H9 (cell line): ENCODE results near the gene KLK7. TPM values are rescaled to one million over a fixed set of nuclear protein-coding genes. Genes with fewer than 3 reads are reported as not detected.

Source experiments
- DNase-seq: peaks from one replicate; pipeline ENCODE4 v3.0.0-alpha.2; 2017
- H2AFZ ChIP-seq: one replicate; pipeline ENCODE4 v1.6.1; 2013; ENCODE audit warnings: mild to moderate bottlenecking, low read length, control low read depth, moderate library complexity
- H2AK5ac ChIP-seq: 2 replicates; pipeline ENCODE4 v1.6.1; 2013; ENCODE audit warnings: low read length, control low read depth, mixed read lengths; ENCODE audit not compliant: insufficient read length
- H2BK120ac ChIP-seq: one replicate; pipeline ENCODE4 v1.6.1; 2013; ENCODE audit warnings: low read depth, mild to moderate bottlenecking, low read length, control low read depth, inconsistent platforms; ENCODE audit not compliant: poor library complexity, severe bottlenecking
- H2BK12ac ChIP-seq: 2 replicates; pipeline ENCODE4 v1.6.1; 2013; ENCODE audit warnings: low read length, control low read depth, mixed read lengths, low read depth; ENCODE audit not compliant: insufficient read length
- H2BK15ac ChIP-seq: 2 replicates; pipeline ENCODE4 v1.6.1; 2013; ENCODE audit warnings: low read depth, low read length, control low read depth
- H2BK20ac ChIP-seq: one replicate; pipeline ENCODE4 v1.6.1; 2013; ENCODE audit warnings: low read depth, mild to moderate bottlenecking, low read length, control low read depth, inconsistent platforms; ENCODE audit not compliant: poor library complexity, severe bottlenecking
- H2BK5ac ChIP-seq: 2 replicates; pipeline ENCODE4 v1.6.1; 2013; ENCODE audit warnings: low read length, control low read depth, mixed read lengths; ENCODE audit not compliant: insufficient read length
- H3K14ac ChIP-seq: 2 replicates; pipeline ENCODE4 v1.6.1; 2013; ENCODE audit warnings: low read length, control low read depth; ENCODE audit not compliant: insufficient read depth
- H3K18ac ChIP-seq: 2 replicates; pipeline ENCODE4 v1.6.1; 2013; ENCODE audit warnings: low read depth, mild to moderate bottlenecking, mixed read lengths, low read length, control low read depth; ENCODE audit not compliant: insufficient read length
- H3K23ac ChIP-seq: 2 replicates; pipeline ENCODE4 v1.6.1; 2013; ENCODE audit warnings: low read length, control low read depth, mixed read lengths, low read depth; ENCODE audit not compliant: insufficient read length
- H3K23me2 ChIP-seq: 2 replicates; pipeline ENCODE4 v1.6.1; 2013; ENCODE audit warnings: low read depth, mild to moderate bottlenecking, mixed read lengths, low read length, control low read depth; ENCODE audit not compliant: insufficient read length, poor library complexity, severe bottlenecking
- H3K27ac ChIP-seq: 2 replicates; pipeline ENCODE4 v1.5.1; 2013; ENCODE audit warnings: low read length, control low read depth, mixed read lengths, low read depth; ENCODE audit not compliant: insufficient read length
- H3K27me3 ChIP-seq: 2 replicates; pipeline ENCODE4 v1.6.1; 2013; ENCODE audit warnings: low read length, control low read depth, inconsistent platforms; ENCODE audit not compliant: insufficient read depth
- H3K4ac ChIP-seq: 2 replicates; pipeline ENCODE4 v1.6.1; 2013; ENCODE audit warnings: low read depth, mild to moderate bottlenecking, control low read depth, inconsistent platforms, low read length, moderate library complexity
- H3K4me1 ChIP-seq: 2 replicates; pipeline ENCODE4 v1.6.1; 2013; ENCODE audit warnings: low read length, control low read depth, inconsistent platforms; ENCODE audit not compliant: insufficient read depth
- H3K4me2 ChIP-seq: 2 replicates; pipeline ENCODE4 v1.6.1; 2013; ENCODE audit warnings: low read length, control low read depth, mixed read lengths; ENCODE audit not compliant: insufficient read length, insufficient read depth
- H3K56ac ChIP-seq: 2 replicates; pipeline ENCODE4 v1.6.1; 2013; ENCODE audit warnings: low read depth, mild to moderate bottlenecking, mixed read lengths, low read length, control low read depth; ENCODE audit not compliant: insufficient read length
- H3K79me1 ChIP-seq: 2 replicates; pipeline ENCODE4 v1.6.1; 2013; ENCODE audit warnings: low read depth, mild to moderate bottlenecking, moderate library complexity, low read length, control low read depth, inconsistent platforms; ENCODE audit not compliant: insufficient read depth, poor library complexity, severe bottlenecking
- H3K79me2 ChIP-seq: 2 replicates; pipeline ENCODE4 v1.6.1; 2013; ENCODE audit warnings: low read length, control low read depth, inconsistent platforms; ENCODE audit not compliant: insufficient read depth
- H3K9ac ChIP-seq: 2 replicates; pipeline ENCODE4 v1.6.1; 2013; ENCODE audit warnings: low read length, control low read depth, mixed read lengths; ENCODE audit not compliant: insufficient read length; ENCODE audit errors: extremely low read depth
- H3K9me3 ChIP-seq: one replicate; pipeline ENCODE4 v1.6.1; 2013; ENCODE audit warnings: low read depth, low read length, inconsistent platforms; ENCODE audit not compliant: control insufficient read depth
- H3T11ph ChIP-seq: one replicate; pipeline ENCODE4 v1.6.1; 2013; ENCODE audit warnings: mild to moderate bottlenecking, low read length, control low read depth, inconsistent platforms
- H4K20me1 ChIP-seq: one replicate; pipeline ENCODE4 v1.6.1; 2013; ENCODE audit not compliant: control insufficient read depth, insufficient read length, insufficient read depth
- H4K5ac ChIP-seq: 2 replicates; pipeline ENCODE4 v1.6.1; 2013; ENCODE audit warnings: low read depth, mild to moderate bottlenecking, mixed read lengths, low read length, control low read depth; ENCODE audit not compliant: insufficient read length
- H4K8ac ChIP-seq: replicated peaks from 2 replicates; pipeline ENCODE4 v1.6.1; 2013; ENCODE audit warnings: low read length, control low read depth, mixed read lengths, low read depth; ENCODE audit not compliant: insufficient read length
- H4K91ac ChIP-seq: 2 replicates; pipeline ENCODE4 v1.6.1; 2013; ENCODE audit warnings: low read depth, mild to moderate bottlenecking, moderate library complexity, mixed read lengths, low read length, control low read depth; ENCODE audit not compliant: insufficient read length
- H3K27ac Mint-ChIP-seq, 3 experiments: 2 replicates in 2 of 3; 3 replicates in 1 of 3; pipeline ENCODE4 v1.8.0; 2020 to 2021; ENCODE audit warnings: mixed read lengths in 3 of 3, mild to moderate bottlenecking in 1 of 3, moderate library complexity in 1 of 3
- H3K27me3 Mint-ChIP-seq: 2 replicates; pipeline ENCODE4 v1.8.0; 2021; ENCODE audit warnings: low read depth, mild to moderate bottlenecking, moderate library complexity, mixed read lengths
- H3K36me3 Mint-ChIP-seq, 3 experiments: 2 replicates in 2 of 3; 3 replicates in 1 of 3; pipeline ENCODE4 v1.8.0; 2020 to 2021; ENCODE audit warnings: low read depth in 3 of 3, mixed read lengths in 3 of 3; ENCODE audit not compliant: insufficient read depth in 1 of 3
- H3K4me1 Mint-ChIP-seq, 2 experiments: 2 replicates each; pipeline ENCODE4 v1.8.0; 2020; ENCODE audit warnings: mixed read lengths in 2 of 2
- H3K4me3 Mint-ChIP-seq, 2 experiments: 2 replicates in 1 of 2; 3 replicates in 1 of 2; pipeline ENCODE4 v1.8.0; 2020 to 2021; ENCODE audit warnings: mild to moderate bottlenecking in 2 of 2, mixed read lengths in 2 of 2, moderate library complexity in 1 of 2
- H3K9me3 Mint-ChIP-seq, 2 experiments: 2 replicates in 1 of 2; 3 replicates in 1 of 2; pipeline ENCODE4 v1.8.0; 2020; ENCODE audit warnings: mild to moderate bottlenecking in 2 of 2, mixed read lengths in 2 of 2, moderate library complexity in 1 of 2
- WGBS: extraction: QIAGEN DNeasy Blood & Tissue Kit; methylation state at CpG from one replicate; pipeline ENCODE4 v1.1.7; 2013; ENCODE audit warnings: missing lambda C conversion rate, low lambda C conversion rate, mixed read lengths; ENCODE audit not compliant: insufficient read length; ENCODE audit errors: extremely low coverage; 5-methylcytosine and 5-hydroxymethylcytosine counted together
- total RNA-seq: library from RNA; stranded (reverse); gene quantifications from 2 replicates; pipeline ENCODE4 v1.2.1, GENCODE V29; 2021
- TF ChIP-seq, protein P1 (sequence below): fragments of 200-600 bp; sonication (generic); conservative IDR thresholded peaks from 3 replicates; pipeline ENCODE4 v1.8.0; 2021; ENCODE audit warnings: antibody characterized with exemption, mild to moderate bottlenecking

Gene KLK7
- total RNA-seq, 1 experiment from 2014 or later: 0.52 TPM

DNA sequence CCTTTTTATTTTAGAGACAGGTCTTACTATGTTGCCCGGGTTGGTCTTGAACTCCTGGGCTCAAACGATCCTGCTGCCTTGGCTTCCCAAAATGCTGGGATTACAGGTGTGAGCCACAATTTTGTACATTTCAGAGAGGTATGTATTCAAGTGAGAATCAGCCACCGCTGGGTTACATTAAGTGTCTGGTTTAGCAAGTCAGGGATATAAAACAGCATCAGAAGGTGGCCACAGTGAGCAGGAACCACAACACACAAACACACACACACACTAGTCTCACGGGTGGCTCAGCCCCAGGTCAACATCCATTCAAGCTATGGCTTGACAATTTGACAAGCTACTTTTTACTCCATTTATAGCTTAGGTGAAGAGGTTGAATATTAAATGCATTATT lies 51.0 kb downstream of the KLK7 start:
- Histone ChIP-seq H3K23ac (no peak overlapping the region), H2BK120ac (no peak overlapping the region), H2AK5ac (no peak overlapping the region), H4K8ac (no peak overlapping the region), H2BK20ac (no peak overlapping the region), H3T11ph (no peak overlapping the region), H3K4ac (no peak overlapping the region), H3K9ac (no peak overlapping the region), H3K27me3 (no peaks in the 10 kb centered on the region), H4K5ac (no peak overlapping the region), H3K4me1 (no peaks in the 10 kb centered on the region; the same call in 1 of the 2 replicates), H3K9me3 (no peaks in the 10 kb centered on the region), H3K27ac (no peak overlapping the region), H3K18ac (no peak overlapping the region), H2BK15ac (no peak overlapping the region), H3K79me2 (no peaks in the 10 kb centered on the region), H2AFZ (no peak overlapping the region), H4K20me1 (no peaks in the 10 kb centered on the region), H3K4me2 (no peak overlapping the region), H3K14ac (no peak overlapping the region), H4K91ac (no peak overlapping the region), H2BK5ac (no peak overlapping the region), H3K23me2 (no peaks in the 10 kb centered on the region), H3K56ac (no peak overlapping the region), H3K79me1 (no peaks in the 10 kb centered on the region), H2BK12ac (no peak overlapping the region)
- Mint-ChIP-seq H3K36me3 (no peaks in the 10 kb centered on the region), H3K9me3 (peaks cover 0 to 2% of the 10 kb centered on the region in 2 experiments; a peak in 1 of 5 replicates), H3K27ac (no peak overlapping the region), H3K4me3 (no peak overlapping the region), H3K4me1 (peaks cover 4 to 6% of the 10 kb centered on the region in 2 experiments), H3K27me3 (peaks cover 36% of the 10 kb centered on the region)
- no peak for DNase-seq
- TF ChIP-seq, protein P1, sequence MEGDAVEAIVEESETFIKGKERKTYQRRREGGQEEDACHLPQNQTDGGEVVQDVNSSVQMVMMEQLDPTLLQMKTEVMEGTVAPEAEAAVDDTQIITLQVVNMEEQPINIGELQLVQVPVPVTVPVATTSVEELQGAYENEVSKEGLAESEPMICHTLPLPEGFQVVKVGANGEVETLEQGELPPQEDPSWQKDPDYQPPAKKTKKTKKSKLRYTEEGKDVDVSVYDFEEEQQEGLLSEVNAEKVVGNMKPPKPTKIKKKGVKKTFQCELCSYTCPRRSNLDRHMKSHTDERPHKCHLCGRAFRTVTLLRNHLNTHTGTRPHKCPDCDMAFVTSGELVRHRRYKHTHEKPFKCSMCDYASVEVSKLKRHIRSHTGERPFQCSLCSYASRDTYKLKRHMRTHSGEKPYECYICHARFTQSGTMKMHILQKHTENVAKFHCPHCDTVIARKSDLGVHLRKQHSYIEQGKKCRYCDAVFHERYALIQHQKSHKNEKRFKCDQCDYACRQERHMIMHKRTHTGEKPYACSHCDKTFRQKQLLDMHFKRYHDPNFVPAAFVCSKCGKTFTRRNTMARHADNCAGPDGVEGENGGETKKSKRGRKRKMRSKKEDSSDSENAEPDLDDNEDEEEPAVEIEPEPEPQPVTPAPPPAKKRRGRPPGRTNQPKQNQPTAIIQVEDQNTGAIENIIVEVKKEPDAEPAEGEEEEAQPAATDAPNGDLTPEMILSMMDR: no peak
- whole genome bisulfite sequencing: no CpG with 5 or more reads among the region's 4 CpGs
